AML-193 (cell line): ENCODE measurements around the gene TRIM2.
A peak's percentile ranks its signal among the peaks of the same experiment; 100 is the strongest.

ENCODE experiments used
- DNase-seq, 2 experiments: peaks; one replicate each; lab custom pipeline; 2025; lab: John Stamatoyannopoulos, UW

TRIM2 gene

GRCh38 chr4:153333874-153334273 lies 129.6 kb downstream of the TRIM2 start:
- no peak for DNase-seq

DNA sequence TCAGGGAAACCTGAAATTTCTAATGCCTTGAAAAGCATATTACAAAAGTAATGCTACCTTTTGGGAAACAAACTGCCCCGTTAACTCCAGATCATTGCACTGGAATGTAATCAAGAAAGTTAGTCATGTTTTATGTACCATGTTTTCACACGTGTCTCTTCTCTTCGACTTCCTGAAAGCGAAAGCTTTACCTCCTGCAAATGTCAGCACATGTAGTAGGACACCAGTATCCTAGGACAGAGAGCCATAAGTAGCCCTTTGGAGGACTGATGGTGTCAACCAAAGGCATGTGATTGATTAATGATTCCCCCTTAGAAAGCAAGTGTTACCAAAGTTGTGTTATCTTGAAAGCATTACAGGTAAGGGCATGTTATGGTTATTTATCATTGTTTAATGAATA lies 131.4 kb downstream of the TRIM2 start:
- DNase-seq = no peak

DNA sequence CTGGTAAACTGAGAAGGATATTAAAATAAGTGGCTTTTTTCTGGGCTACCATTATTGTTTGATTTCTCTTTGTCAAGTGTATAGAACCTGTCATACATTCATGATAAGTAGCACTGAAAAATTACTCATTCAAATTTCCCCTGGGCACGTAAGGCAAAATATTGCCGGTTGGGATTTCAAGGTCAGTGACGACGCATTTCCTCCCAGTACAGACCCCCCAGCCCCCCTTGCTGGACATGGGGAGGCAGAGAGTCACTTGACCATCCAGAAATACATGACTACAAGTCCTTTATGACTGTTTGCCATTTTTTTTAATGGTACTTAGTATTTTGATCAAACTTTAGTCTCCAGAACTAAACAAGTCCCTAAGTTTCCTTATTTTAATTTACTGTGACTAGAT lies 133.4 kb downstream of the TRIM2 start:
- no peak for DNase-seq

- peak; percentile 60 to 77 for DNase-seq
Observed at GRCh38 chr4:153341575-153342090, 137.4 kb downstream of the TRIM2 start.

- DNase-seq = no peak
Observed at GRCh38 chr4:153342751-153343552, 138.7 kb downstream of the TRIM2 start.

DNA sequence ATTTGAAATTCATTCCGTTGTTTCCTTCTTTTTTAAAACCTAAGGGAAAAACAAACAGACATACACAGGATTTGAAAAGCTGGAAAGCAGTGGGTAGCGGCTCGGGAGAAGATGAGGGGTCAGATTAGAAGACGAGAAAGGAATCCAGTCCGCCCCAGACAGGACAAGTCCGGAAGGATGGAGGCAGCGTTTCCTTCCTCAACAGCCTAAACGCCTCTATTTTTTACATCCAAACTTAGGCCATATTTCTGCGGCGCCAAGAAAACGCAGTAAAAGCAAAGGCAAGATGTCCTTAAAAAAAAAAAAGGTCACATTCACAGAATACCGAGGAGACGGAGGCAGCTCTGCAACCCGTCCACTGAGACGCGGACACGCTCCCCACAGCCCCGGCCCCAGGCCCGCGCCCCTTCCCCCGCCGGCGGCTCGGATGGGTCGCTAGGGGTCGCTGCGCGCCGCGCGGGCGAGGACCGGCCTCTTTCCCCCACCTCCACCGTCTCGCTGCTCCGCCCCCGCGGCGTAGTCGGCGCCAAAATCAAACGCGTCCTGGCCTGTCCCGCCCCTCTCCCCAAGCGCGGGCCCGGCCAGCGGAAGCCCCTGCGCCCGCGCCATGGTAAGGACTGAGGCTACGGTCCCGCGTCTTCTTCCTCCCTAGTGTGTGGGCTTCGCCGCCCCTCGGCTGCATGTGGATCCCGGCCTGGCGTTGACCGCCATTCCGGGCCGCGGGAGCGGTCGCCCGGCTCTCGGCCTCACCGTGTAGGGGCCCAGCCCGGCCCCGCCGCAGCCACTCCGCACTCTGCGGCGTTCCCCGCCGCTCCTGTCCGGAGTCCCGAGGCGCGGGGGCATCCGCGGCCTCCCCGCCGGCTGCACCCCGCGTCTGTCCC lies 140.1 kb downstream of the TRIM2 start, which contains the start of gene MND1:
Gene MND1 (plus strand): TSS at position 558 of the 881 bp plus-strand sequence. CDS start 50 bp downstream, at position 608.
- DNase-seq = peak; percentile 54 to 76

DNA sequence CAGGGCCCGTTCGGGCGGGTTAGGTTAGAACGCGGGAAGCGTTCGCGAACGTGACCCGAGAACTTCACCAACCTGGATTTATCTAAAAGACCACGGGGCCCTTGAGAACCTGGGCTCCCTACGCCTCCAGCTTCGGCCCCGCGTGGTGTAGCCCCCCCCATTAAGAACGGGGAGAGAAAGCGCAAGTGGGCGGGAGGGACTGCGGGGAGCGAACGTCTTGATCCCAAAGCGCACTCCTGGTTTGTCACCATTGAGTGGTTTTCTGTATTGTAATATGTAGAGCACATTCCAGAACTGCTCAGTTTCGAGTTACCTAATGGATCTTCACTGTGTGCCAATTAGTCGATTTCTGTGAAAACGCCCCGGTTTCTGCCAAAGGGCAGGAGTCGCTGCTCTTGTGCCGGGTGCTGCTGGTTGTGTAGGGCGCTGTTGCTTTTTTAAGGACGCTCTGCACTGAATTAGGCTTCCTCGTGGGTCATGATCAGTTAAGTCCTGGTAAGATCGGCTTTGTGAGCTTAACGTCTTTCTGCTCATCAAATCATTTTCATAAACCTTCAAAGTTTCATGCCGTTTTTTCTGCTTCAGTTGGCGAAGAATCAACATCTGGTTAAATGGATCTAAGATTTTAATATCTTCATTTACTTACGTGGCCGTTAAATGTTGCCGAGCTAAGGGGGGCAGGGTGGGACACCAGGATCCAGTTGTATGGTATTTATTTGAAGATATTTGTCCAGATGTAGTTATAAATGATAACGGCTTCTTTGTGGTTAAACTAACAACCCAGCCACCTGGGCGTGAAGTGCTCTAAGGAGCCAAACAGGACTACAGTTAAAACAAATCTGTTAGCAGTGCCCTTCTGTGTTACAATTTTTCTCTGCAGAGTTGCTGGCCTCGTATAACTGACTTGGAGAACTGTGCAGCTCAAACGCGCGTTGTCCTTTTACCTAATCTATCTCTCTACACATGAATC lies 141.1 kb downstream of the TRIM2 start:
- DNase-seq = peak; percentile 52 to 59

GRCh38 chr4:153346031-153346430 lies 141.8 kb downstream of the TRIM2 start:
- no peak for DNase-seq

GRCh38 chr4:153346563-153346962 lies 142.3 kb downstream of the TRIM2 start:
- no peak for DNase-seq

DNA sequence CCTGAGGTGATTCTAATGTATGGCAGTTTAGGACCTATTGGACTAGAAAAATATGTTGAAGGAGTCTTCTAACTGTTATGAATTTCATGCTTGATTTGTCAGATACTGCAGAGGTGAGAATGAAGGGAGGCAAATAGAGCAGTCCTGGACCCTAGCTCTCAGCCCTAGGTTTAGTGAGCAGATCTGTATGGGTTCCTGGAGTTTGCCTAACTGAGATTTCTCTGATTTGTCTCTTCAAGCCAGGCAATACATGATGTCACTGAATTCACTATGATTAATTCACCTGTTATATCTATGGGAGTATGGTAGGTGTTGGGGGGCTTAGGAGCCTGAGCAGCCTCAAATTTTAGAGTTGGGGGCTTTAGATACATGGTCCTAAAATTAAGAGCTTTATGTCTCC lies 142.9 kb downstream of the TRIM2 start:
- DNase-seq = no peak

DNA sequence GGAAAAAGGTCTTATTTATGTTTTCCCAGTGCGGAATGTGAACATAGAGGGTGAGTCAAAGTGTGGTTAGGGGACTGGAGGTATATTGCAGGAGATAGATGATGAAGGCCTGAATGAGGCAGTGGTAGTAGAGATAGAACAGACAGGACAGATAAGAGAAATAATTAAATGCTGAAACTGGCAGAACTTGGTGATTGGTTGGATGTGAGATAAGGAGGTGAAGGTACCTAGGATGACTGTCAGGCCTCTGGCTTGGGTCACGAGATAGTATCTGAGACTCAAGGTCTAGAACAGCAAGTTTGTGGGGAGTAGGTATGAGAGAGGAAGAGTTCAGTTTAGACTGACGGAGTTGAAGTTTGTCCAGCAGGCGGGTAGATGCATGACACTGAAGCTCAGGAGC lies 143.8 kb downstream of the TRIM2 start:
- DNase-seq = no peak

- no peak for DNase-seq
Observed at GRCh38 chr4:153349206-153349805, 145.1 kb downstream of the TRIM2 start.

GRCh38 chr4:153362184-153362583 lies 157.9 kb downstream of the TRIM2 start:
- DNase-seq = no peak

- DNase-seq = no peak
Observed at GRCh38 chr4:153364061-153364460, 159.8 kb downstream of the TRIM2 start.

DNA sequence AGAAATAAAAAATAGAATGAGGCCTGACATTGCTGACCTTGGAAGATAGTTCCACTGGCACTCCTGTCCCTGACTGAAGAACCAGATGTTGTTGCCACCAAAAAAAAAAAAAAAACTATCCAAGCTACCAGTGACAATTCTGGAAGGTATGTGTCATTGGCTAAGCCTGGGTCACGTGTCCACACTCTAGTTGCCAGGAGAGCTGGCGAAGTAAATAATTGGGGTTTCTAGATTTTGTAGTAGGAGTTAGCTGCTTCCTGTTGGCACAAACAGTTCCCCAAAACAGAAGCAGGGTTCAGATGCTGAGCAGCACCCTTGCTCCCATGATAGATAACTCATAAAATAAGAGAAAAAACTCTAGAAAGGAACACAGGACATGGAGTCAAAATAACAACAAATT lies 160.8 kb downstream of the TRIM2 start:
- DNase-seq = peak in 1 of 2 experiments; percentile 8

GRCh38 chr4:153366486-153366885 lies 162.2 kb downstream of the TRIM2 start:
- no peak for DNase-seq

DNA sequence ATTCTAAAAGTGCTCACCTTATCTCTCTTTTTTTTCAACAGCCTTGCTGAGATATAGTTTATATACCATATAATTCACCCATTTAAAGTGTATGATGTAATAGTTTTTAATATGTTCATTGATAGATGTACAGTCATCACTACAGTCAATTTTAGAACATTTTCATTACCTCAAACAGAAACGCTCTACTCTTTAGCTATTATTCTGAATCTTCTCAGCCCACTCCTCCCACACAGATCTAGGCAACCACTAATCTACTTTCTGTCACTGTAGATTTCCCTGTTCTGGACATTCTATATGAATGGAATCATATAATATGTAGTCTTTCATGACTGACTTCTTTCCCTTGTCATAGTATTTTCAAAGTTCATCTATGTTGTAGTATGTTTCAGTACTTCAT lies 162.8 kb downstream of the TRIM2 start:
- no peak for DNase-seq

GRCh38 chr4:153369021-153369420 lies 164.8 kb downstream of the TRIM2 start:
- DNase-seq = no peak

DNA sequence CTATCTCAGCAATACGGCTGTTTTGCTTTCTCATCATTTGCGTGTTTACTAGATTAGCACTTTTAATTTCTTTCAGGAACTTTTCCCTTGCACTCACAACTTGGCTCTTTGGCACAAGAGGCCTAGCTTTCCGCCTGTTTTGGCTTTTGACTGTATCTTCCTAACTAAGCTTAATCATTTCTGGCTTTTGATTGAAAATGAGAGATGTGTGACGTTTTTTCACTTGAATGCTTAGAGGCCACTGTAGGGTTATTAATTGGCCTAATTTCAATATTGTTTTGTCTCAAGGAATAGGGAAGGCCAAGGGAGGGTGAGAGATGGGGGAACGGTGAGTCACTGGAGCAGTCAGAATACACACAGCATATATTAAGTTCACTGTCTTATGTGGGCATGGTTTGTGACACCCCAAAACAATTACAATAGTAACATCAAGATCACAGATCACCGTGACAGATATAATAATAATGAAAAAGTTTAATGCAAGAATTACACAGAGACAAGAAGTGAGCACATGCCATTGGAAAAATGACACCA lies 167.5 kb downstream of the TRIM2 start:
- no peak for DNase-seq

GRCh38 chr4:153372967-153373562 lies 168.8 kb downstream of the TRIM2 start:
- no peak for DNase-seq
